ENCODE data around the gene CELA2B. TPM values are rescaled to one million over a fixed set of nuclear protein-coding genes. Genes with fewer than 3 reads are reported as not detected.

CELA2B gene
- total and polyA plus RNA-seq, 9 of the 15 experiments (the other 6 are each of a cell fraction or from before 2014, with no cell fraction given): 0.25 to 2.1 (median 0.38) TPM; not detected in 5

DNA sequence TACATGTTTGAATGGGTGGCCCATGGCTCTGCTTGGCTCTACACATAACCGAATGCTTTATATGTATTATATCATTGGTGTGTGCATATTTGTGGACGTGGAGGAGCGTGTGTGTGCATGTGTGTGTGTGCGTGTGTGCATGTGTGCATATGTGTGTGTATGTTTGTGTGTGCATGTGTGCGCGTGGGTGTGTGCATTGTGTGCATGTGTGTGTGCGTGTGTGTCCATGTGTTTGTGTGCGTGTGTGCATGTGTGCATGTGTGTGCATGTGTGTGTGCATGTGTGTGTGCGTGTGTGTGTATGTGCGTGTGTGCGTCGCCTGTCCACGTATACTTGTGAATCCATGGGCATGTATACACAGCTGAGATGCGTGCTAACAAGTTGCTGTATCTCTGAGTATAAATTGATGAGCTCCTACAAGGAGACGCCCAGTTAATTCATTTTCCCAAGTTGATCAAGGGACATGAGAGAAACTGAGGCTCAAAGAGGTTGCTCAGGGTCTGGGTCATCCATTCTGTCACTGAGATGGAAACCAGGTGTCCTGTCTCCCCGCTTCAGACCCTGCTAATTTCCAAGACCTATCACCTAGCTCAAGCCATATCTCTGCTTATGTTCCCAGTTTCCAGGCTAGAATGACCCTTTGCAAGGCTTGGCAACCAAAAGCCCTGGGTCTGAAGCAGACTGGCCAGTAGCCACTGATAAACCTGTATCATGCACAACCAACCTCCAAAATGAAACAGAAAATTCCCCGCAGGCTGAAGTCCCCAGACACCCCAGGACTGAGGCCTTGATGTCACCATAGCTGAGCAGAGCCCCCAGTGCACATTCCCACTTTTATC lies 40.4 kb upstream of the CELA2B start (continued):
- no peak for TF ChIP-seq ZNF699 (CRISPR knock-in tag; IDR thresholded peaks at IDR 0.05; ENCODE audit: insufficient replicate concordance)
- no peak for TF ChIP-seq GABPB2 (CRISPR knock-in tag; conservative IDR thresholded peaks at IDR 0.05)
- TF ChIP-seq MCM3 (IDR thresholded peaks at IDR 0.05): no peak
- TF ChIP-seq SMARCB1 (IDR thresholded peaks at IDR 0.05; ENCODE audit: insufficient read length, low read depth): no peak
- no peak for TF ChIP-seq ZNF79 (CRISPR knock-in tag; IDR thresholded peaks at IDR 0.05; ENCODE audit: low read depth)
- TF ChIP-seq ZNF318 (IDR thresholded peaks at IDR 0.05; ENCODE audit: borderline replicate concordance in 1 of 2, low read depth in 1 of 2): no peak
- TF ChIP-seq FOXP1 (CRISPR knock-in tag; IDR thresholded peaks at IDR 0.05): no peak
- no peak for TF ChIP-seq ATF4 (CRISPR knock-in tag; IDR thresholded peaks at IDR 0.05)
- TF ChIP-seq MYNN (IDR thresholded peaks at IDR 0.05): peak; percentile 70
- TF ChIP-seq MYNN (CRISPR knock-in tag; IDR thresholded peaks at IDR 0.05): no peak
- TF ChIP-seq, protein P1, sequence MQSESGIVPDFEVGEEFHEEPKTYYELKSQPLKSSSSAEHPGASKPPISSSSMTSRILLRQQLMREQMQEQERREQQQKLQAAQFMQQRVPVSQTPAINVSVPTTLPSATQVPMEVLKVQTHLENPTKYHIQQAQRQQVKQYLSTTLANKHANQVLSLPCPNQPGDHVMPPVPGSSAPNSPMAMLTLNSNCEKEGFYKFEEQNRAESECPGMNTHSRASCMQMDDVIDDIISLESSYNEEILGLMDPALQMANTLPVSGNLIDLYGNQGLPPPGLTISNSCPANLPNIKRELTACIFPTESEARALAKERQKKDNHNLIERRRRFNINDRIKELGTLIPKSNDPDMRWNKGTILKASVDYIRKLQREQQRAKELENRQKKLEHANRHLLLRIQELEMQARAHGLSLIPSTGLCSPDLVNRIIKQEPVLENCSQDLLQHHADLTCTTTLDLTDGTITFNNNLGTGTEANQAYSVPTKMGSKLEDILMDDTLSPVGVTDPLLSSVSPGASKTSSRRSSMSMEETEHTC (IDR thresholded peaks at IDR 0.05): no peak
- no peak for TF ChIP-seq SAFB2 (IDR thresholded peaks at IDR 0.05; ENCODE audit: borderline replicate concordance, low read depth, low read length, severe bottlenecking)
- no peak for TF ChIP-seq ZBTB8A (IDR thresholded peaks at IDR 0.05; ENCODE audit: partially characterized antibody)
- no peak for TF ChIP-seq DMBX1 (CRISPR knock-in tag; IDR thresholded peaks at IDR 0.05; ENCODE audit: borderline replicate concordance)
- TF ChIP-seq HDAC2 (IDR thresholded peaks at IDR 0.05): no peak
- TF ChIP-seq RFX5 (IDR thresholded peaks at IDR 0.05; ENCODE audit: low read depth, low read length): no peak
- TF ChIP-seq MCM5 (IDR thresholded peaks at IDR 0.05; ENCODE audit: low read depth): no peak
- TF ChIP-seq ELF1 (tag; IDR thresholded peaks at IDR 0.05): no peak
